BLaER1 treated with 17β-estradiol and CSF1 and Interleukin-3, amounts not matched to agents 10 nM and 100 nM (cell line): ENCODE measurements around the gene PRKRIP1.

Experiments
- H3K27ac ChIP-seq, 11 experiments: shearing (Covaris generic); formaldehyde crosslinking; 2 replicates each; pipeline ENCODE4 v1.8.1; 2022
- H3K27me3 ChIP-seq, 11 experiments: shearing (Covaris generic); formaldehyde crosslinking; 2 replicates each; pipeline ENCODE4 v1.8.1; 2022
- H3K36me3 ChIP-seq, 11 experiments: shearing (Covaris generic); formaldehyde crosslinking; 2 replicates each; pipeline ENCODE4 v1.8.1; 2022
- H3K4me1 ChIP-seq, 10 experiments: shearing (Covaris generic); formaldehyde crosslinking; 2 replicates each; pipeline ENCODE4 v1.8.1; 2022
- H3K4me2 ChIP-seq, 11 experiments: shearing (Covaris generic); formaldehyde crosslinking; 2 replicates each; pipeline ENCODE4 v1.8.1; 2022
- H3K4me3 ChIP-seq, 10 experiments: shearing (Covaris generic); formaldehyde crosslinking; 2 replicates each; pipeline ENCODE4 v1.8.1; 2022
- H3K9ac ChIP-seq, 11 experiments: shearing (Covaris generic); formaldehyde crosslinking; 2 replicates each; pipeline ENCODE4 v1.8.1; 2022
- H3K9me3 ChIP-seq, 11 experiments: shearing (Covaris generic); formaldehyde crosslinking; replicated peaks in 1 of 11; 2 replicates each; pipeline ENCODE4 v1.8.1; 2022
- H4K20me1 ChIP-seq, 11 experiments: shearing (Covaris generic); formaldehyde crosslinking; 2 replicates each; pipeline ENCODE4 v1.8.1; 2022
- Cebpa-rat ChIP-seq, 11 experiments: shearing (Covaris generic); IDR thresholded peaks; 2 replicates each; pipeline ENCODE4 v1.8.1; 2022

The PRKRIP1 gene

GRCh38 chr7:102439963-102440795 is 44.0 kb downstream of the PRKRIP1 start:
- Histone ChIP-seq H3K27ac (peak overlapping the region in 10 of 11 experiments; percentile 3 to 93 (median 78); a peak in 20 of 22 replicates), H3K9ac (peak overlapping the region in 9 of 11 experiments; percentile 9 to 79 (median 58); a peak in 15 of 22 replicates), H3K4me2 (peak overlapping the region; percentile 31 to 88 (median 69)), H3K4me1 (peaks cover 61 to 99% (median 96%) of the 10 kb centered on the region in 10 experiments), H4K20me1 (peaks cover 0 to 67% (median 2%) of the 10 kb centered on the region in 11 experiments; a peak in 10 of 22 replicates), H3K9me3 (peaks cover 0 to 9% (median 0%) of the 10 kb centered on the region in 11 experiments; a peak in 5 of 22 replicates), H3K4me3 (no peak overlapping the region), H3K36me3 (peaks cover 42 to 85% (median 73%) of the 10 kb centered on the region in 11 experiments), H3K27me3 (no peaks in the 10 kb centered on the region)
- no peak for TF ChIP-seq Cebpa-rat (IDR thresholded peaks at IDR 0.05)

DNA sequence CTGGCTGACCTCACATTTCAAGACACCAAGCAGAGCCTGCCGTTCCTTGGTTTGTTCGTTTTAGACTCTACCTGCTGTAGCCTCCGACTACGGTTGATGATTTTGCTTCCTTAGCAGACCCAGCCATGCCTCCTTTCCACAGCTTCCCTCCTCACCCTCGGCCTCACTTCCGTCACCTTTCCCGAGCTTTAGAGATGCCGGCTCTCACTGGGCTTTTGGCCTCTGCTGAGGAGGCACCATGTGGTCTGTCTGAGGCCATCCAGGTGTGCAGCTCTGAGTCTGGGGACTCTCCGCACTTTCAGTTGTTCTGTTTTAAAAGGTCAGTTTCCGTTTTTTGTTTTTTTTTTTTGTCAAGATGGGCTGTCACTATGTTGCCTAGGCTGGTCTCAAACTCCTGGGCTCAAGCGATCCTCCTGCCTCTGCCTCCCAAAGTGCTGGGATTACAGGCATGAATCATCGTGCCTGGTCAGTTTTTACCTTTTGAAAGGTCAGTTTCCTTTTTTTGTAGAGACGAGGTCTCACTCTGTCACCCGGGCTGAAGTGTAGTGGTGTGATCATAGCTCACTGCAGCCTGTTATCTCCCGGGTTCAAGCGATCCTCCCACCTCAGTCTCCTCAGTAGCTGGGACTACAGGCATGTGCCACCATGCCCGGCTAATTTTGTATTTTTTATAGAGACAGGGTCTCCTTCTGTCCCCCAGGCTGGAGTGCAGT is 49.0 kb downstream of the PRKRIP1 start:
- H3K36me3 ChIP-seq, result peaks cover 28 to 86% (median 69%) of the 10 kb centered on the region in 11 experiments
- peak overlapping the region in 9 of 11 experiments; percentile 3 to 64 (median 35); a peak in 17 of 22 replicates for H3K9ac ChIP-seq
- peak overlapping the region; percentile 41 to 81 (median 70) for H3K4me2 ChIP-seq
- peaks cover 50 to 79% (median 69%) of the 10 kb centered on the region in 10 experiments for H3K4me1 ChIP-seq
- H3K9me3 ChIP-seq, result peaks cover 0 to 6% (median 0%) of the 10 kb centered on the region in 11 experiments; a peak in 5 of 22 replicates
- H3K27ac ChIP-seq, result peak overlapping the region in 8 of 11 experiments; percentile 37 to 72 (median 50); a peak in 15 of 22 replicates
- H3K27me3 ChIP-seq, result no peaks in the 10 kb centered on the region
- TF ChIP-seq Cebpa-rat (IDR thresholded peaks at IDR 0.05), result no peak
- H3K4me3 ChIP-seq, result no peak overlapping the region
- peaks cover 0 to 80% (median 33%) of the 10 kb centered on the region in 11 experiments; a peak in 15 of 22 replicates for H4K20me1 ChIP-seq

DNA sequence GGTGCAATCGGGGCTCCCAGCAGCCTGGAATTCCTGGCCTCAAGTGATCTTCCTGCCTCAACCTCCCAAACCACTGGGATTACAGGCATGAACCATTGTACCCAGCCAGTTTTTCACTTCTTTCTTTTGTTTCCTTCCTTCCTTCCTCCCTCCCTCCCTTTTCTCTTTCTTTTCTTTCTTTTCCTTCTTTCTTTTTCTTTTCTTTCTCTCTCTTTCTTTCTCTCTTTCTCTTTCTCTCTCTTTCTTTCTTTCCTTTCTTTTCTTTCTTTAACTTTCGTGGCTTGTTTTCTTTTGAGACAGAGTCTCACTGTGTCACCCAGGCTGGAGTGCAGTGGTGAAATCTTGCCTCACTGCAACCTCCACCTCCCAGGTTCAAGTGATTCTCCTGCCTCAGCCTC is 49.5 kb downstream of the PRKRIP1 start:
- Histone ChIP-seq H3K9me3 (peaks cover 0 to 6% (median 0%) of the 10 kb centered on the region in 11 experiments; a peak in 5 of 22 replicates), H3K4me1 (peaks cover 44 to 79% (median 69%) of the 10 kb centered on the region in 10 experiments), H4K20me1 (peaks cover 0 to 80% (median 38%) of the 10 kb centered on the region in 11 experiments; a peak in 15 of 22 replicates), H3K4me2 (peak overlapping the region; percentile 41 to 81 (median 70)), H3K4me3 (no peak overlapping the region), H3K27me3 (no peaks in the 10 kb centered on the region), H3K27ac (peak overlapping the region in 7 of 11 experiments; percentile 37 to 72 (median 52); a peak in 15 of 22 replicates), H3K9ac (peak overlapping the region in 8 of 11 experiments; percentile 23 to 64 (median 41); a peak in 14 of 22 replicates), H3K36me3 (peaks cover 28 to 84% (median 63%) of the 10 kb centered on the region in 11 experiments)
- TF ChIP-seq Cebpa-rat (IDR thresholded peaks at IDR 0.05), result no peak

GRCh38 chr7:102446387-102447156 is 50.4 kb downstream of the PRKRIP1 start:
- Histone ChIP-seq H3K4me3 (no peak overlapping the region), H3K4me2 (peak overlapping the region in 8 of 11 experiments; percentile 12 to 81 (median 73); a peak in 13 of 22 replicates), H3K4me1 (peaks cover 35 to 79% (median 69%) of the 10 kb centered on the region in 10 experiments)

DNA sequence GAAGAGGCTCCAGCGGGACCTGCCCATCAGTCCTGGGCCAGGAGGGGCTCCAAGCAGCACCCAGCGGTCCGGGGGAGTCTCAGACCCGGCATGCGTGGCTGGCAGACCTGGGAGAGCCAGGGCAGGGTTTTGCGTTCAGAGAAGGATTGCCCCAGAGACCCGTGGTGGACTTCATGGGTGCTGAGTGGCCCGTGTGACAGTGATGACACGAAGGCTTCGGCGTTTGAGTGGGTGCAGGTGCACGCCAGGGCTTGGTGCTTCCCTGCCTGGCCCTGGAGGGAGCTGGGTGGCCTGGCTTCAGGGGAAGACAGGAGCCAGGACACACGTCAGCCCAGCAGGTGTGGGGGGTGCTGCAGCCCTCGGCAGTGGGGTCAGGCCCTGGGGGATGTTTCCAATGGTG is 51.1 kb downstream of the PRKRIP1 start:
- no peaks in the 10 kb centered on the region for H3K27me3 ChIP-seq
- TF ChIP-seq Cebpa-rat (IDR thresholded peaks at IDR 0.05), result no peak
- H3K9ac ChIP-seq, result peak overlapping the region in 2 of 11 experiments; percentile 14 to 19; a peak in 1 of 22 replicates
- peaks cover 0 to 5% (median 0%) of the 10 kb centered on the region in 11 experiments; a peak in 5 of 22 replicates for H3K9me3 ChIP-seq
- no peak overlapping the region for H3K4me3 ChIP-seq
- peak overlapping the region in 4 of 11 experiments; percentile 43 to 72 (median 59); a peak in 6 of 22 replicates for H3K27ac ChIP-seq
- peaks cover 28 to 79% (median 65%) of the 10 kb centered on the region in 10 experiments for H3K4me1 ChIP-seq
- H3K36me3 ChIP-seq, result peaks cover 26 to 77% (median 56%) of the 10 kb centered on the region in 11 experiments
- peaks cover 0 to 77% (median 52%) of the 10 kb centered on the region in 11 experiments; a peak in 15 of 22 replicates for H4K20me1 ChIP-seq
- H3K4me2 ChIP-seq, result peak overlapping the region in 1 of 11 experiments; percentile 76; a peak in 1 of 22 replicates

More at GRCh38 chr7:102446387-102447156, 50.4 kb downstream of the PRKRIP1 start:
- Histone ChIP-seq H4K20me1 (peaks cover 0 to 80% (median 47%) of the 10 kb centered on the region in 11 experiments; a peak in 15 of 22 replicates), H3K27ac (peak overlapping the region in 6 of 11 experiments; percentile 4 to 72 (median 50); a peak in 8 of 22 replicates), H3K36me3 (peaks cover 28 to 82% (median 63%) of the 10 kb centered on the region in 11 experiments), H3K9me3 (peaks cover 0 to 6% (median 0%) of the 10 kb centered on the region in 11 experiments; a peak in 5 of 22 replicates), H3K27me3 (no peaks in the 10 kb centered on the region), H3K9ac (peak overlapping the region in 4 of 11 experiments; percentile 19 to 50 (median 23); a peak in 2 of 22 replicates)
- TF ChIP-seq Cebpa-rat (IDR thresholded peaks at IDR 0.05), result no peak

DNA sequence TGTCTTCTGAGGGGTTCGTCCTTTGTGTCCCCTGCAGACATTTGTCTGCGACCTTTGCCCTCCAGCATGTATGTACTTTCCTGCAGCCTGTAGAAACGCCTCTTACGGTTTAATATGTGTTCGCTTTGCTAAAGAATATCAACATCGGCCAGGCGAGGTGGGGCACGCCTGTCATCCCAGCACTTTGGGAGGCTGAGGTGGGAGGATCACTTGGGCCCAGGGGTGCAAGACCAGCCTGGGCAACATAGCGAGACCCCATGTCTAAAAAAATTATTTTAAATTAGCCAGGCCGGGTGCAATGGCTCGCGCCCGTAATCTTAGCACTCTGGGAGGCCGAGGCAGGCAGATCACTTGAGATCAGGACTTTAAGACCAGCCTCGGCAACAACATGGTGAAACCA is 53.0 kb downstream of the PRKRIP1 start:
- Histone ChIP-seq H3K36me3 (peaks cover 24 to 59% (median 48%) of the 10 kb centered on the region in 11 experiments), H3K9me3 (no peaks in the 10 kb centered on the region), H3K27me3 (no peaks in the 10 kb centered on the region), H3K4me3 (no peak overlapping the region), H3K9ac (no peak overlapping the region), H4K20me1 (peaks cover 0 to 95% (median 52%) of the 10 kb centered on the region in 11 experiments; a peak in 15 of 22 replicates), H3K4me2 (no peak overlapping the region), H3K27ac (no peak overlapping the region), H3K4me1 (peaks cover 14 to 72% (median 53%) of the 10 kb centered on the region in 10 experiments)
- TF ChIP-seq Cebpa-rat (IDR thresholded peaks at IDR 0.05), result no peak

- Histone ChIP-seq H3K36me3 (peaks cover 24 to 52% (median 40%) of the 10 kb centered on the region in 11 experiments), H3K27ac (peak overlapping the region in 3 of 11 experiments; percentile 20 to 50 (median 30); a peak in 4 of 22 replicates), H3K9me3 (no peaks in the 10 kb centered on the region), H3K4me3 (no peak overlapping the region), H3K4me1 (peaks cover 17 to 73% (median 54%) of the 10 kb centered on the region in 10 experiments), H3K4me2 (peak overlapping the region in 8 of 11 experiments; percentile 2 to 67 (median 44); a peak in 12 of 22 replicates), H3K27me3 (no peaks in the 10 kb centered on the region), H4K20me1 (peaks cover 0 to 99% (median 59%) of the 10 kb centered on the region in 11 experiments; a peak in 16 of 22 replicates), H3K9ac (peak overlapping the region in 3 of 11 experiments; percentile 16 to 54 (median 31); a peak in 5 of 22 replicates)
- TF ChIP-seq Cebpa-rat (IDR thresholded peaks at IDR 0.05), result no peak
These were observed 54.1 kb downstream of the PRKRIP1 start for GRCh38 chr7:102450242-102450641.
